Measurements from ENCODE around the gene SLC20A1.

The SLC20A1 gene

GRCh38 chr2:112627060-112628040 lies 18.4 kb upstream of the SLC20A1 start:
- peak; percentile 14 for DNase-seq

- DNase-seq, result no peak
Measured at GRCh38 chr2:112629224-112629623, 16.5 kb upstream of the SLC20A1 start.

- DNase-seq, result no peak
Measured at GRCh38 chr2:112629823-112630222, 15.9 kb upstream of the SLC20A1 start.

- no peak for DNase-seq
Measured at GRCh38 chr2:112630268-112630667, 15.5 kb upstream of the SLC20A1 start.

- DNase-seq, result no peak
Measured at GRCh38 chr2:112633708-112634107, 12.0 kb upstream of the SLC20A1 start.

- no peak for DNase-seq
Measured at GRCh38 chr2:112634153-112634873, 11.4 kb upstream of the SLC20A1 start.

- no peak for DNase-seq
Measured at GRCh38 chr2:112634874-112635157, 10.9 kb upstream of the SLC20A1 start.

GRCh38 chr2:112636605-112637288 lies 9.0 kb upstream of the SLC20A1 start:
- DNase-seq, result no peak

- DNase-seq, result no peak
Measured at GRCh38 chr2:112637289-112637660, 8.5 kb upstream of the SLC20A1 start.

GRCh38 chr2:112639936-112640335 lies 5.8 kb upstream of the SLC20A1 start:
- DNase-seq, result no peak

GRCh38 chr2:112640467-112640799 lies 5.3 kb upstream of the SLC20A1 start:
- no peak for DNase-seq

- no peak for DNase-seq
Measured at GRCh38 chr2:112640800-112641675, 4.7 kb upstream of the SLC20A1 start.

- DNase-seq, result no peak
Measured at GRCh38 chr2:112641701-112642100, 4.0 kb upstream of the SLC20A1 start.

GRCh38 chr2:112642561-112642960 lies 3.2 kb upstream of the SLC20A1 start:
- DNase-seq, result no peak

- DNase-seq, result no peak
Measured at GRCh38 chr2:112642966-112643365, 2.8 kb upstream of the SLC20A1 start.

GRCh38 chr2:112643488-112643887 lies 2.3 kb upstream of the SLC20A1 start:
- DNase-seq, result no peak

GRCh38 chr2:112644155-112644932 lies 1.4 kb upstream of the SLC20A1 start:
- DNase-seq, result no peak

GRCh38 chr2:112644933-112645309 lies 818 bp upstream of the SLC20A1 start:
- no peak for DNase-seq

GRCh38 chr2:112646102-112646719 lies 472 bp downstream of the SLC20A1 start:
- no peak for DNase-seq

GRCh38 chr2:112646791-112647689 lies 1.3 kb downstream of the SLC20A1 start:
- DNase-seq, result no peak
